DOHH2 (cell line): Measurements from ENCODE around the gene RGS8.

Experiments
- H3F3A ChIP-seq: fragments of 200-600 bp; sonication (generic), shearing (Covaris generic); 2 replicates; pipeline ENCODE4 v1.6.0; 2016; ENCODE audit warnings: antibody characterized with exemption, mild to moderate bottlenecking; ENCODE audit not compliant: control insufficient read depth, insufficient read depth
- H3K27ac ChIP-seq: fragments of 200-600 bp; sonication (generic); 2 replicates; pipeline ENCODE4 v1.5.1; 2014; ENCODE audit warnings: low read depth, mild to moderate bottlenecking, low read length, moderate library complexity
- H3K27me3 ChIP-seq: fragments of 200-600 bp; sonication (generic); 2 replicates; pipeline ENCODE4 v1.6.1; 2014; ENCODE audit warnings: mild to moderate bottlenecking, low read length, mixed read lengths; ENCODE audit not compliant: control insufficient read depth
- H3K36me3 ChIP-seq: fragments of 200-600 bp; sonication (generic); 2 replicates; pipeline ENCODE4 v1.6.1; 2014; ENCODE audit warnings: mild to moderate bottlenecking, low read length, moderate library complexity, mixed read lengths; ENCODE audit not compliant: control insufficient read depth
- H3K4me1 ChIP-seq: fragments of 200-600 bp; sonication (generic); 2 replicates; pipeline ENCODE4 v1.6.1; 2014; ENCODE audit warnings: mild to moderate bottlenecking, low read length, mixed read lengths; ENCODE audit not compliant: control insufficient read depth
- H3K4me2 ChIP-seq: fragments of 200-600 bp; sonication (generic); 2 replicates; pipeline ENCODE4 v1.6.0; 2014; ENCODE audit warnings: mild to moderate bottlenecking, low read length, moderate library complexity
- H3K4me3 ChIP-seq: fragments of 200-600 bp; sonication (generic); 2 replicates; pipeline ENCODE4 v1.5.1; 2014; ENCODE audit warnings: mild to moderate bottlenecking, low read length, mixed read lengths
- H3K79me2 ChIP-seq: fragments of 200-600 bp; sonication (generic); 2 replicates; pipeline ENCODE4 v1.6.1; 2014; ENCODE audit warnings: mild to moderate bottlenecking, low read length, mixed read lengths; ENCODE audit not compliant: control insufficient read depth
- H3K9me2 ChIP-seq: fragments of 200-600 bp; sonication (generic); replicated peaks from 2 replicates; pipeline ENCODE4 v1.6.1; 2014; ENCODE audit warnings: mild to moderate bottlenecking, low read length, mixed read lengths; ENCODE audit not compliant: control insufficient read depth
- H3K9me3 ChIP-seq: fragments of 200-600 bp; sonication (generic); 2 replicates; pipeline ENCODE4 v1.6.1; 2014; ENCODE audit warnings: antibody characterized with exemption, low read length, mixed read lengths; ENCODE audit not compliant: control insufficient read depth, insufficient read depth
- H4K20me1 ChIP-seq: fragments of 200-600 bp; sonication (generic); 2 replicates; pipeline ENCODE4 v1.6.0; 2014; ENCODE audit warnings: low read depth, mild to moderate bottlenecking, antibody characterized with exemption, low read length, moderate library complexity; ENCODE audit not compliant: control insufficient read depth, insufficient read depth
- CTCF ChIP-seq: fragments of 200-600 bp; sonication (generic); IDR thresholded peaks from one replicate; pipeline ENCODE4 v1.5.1; 2014; ENCODE audit warnings: antibody characterized with exemption, mild to moderate bottlenecking, low read depth, low read length; ENCODE audit not compliant: poor library complexity, severe bottlenecking
- EZH2phosphoT487 ChIP-seq: fragments of 200-600 bp; sonication (generic); IDR thresholded peaks from 2 replicates; pipeline ENCODE4 v1.6.1; 2017; ENCODE audit warnings: borderline replicate concordance, mild to moderate bottlenecking, antibody characterized with exemption, low read length, moderate library complexity, mixed read lengths

RGS8 gene

GRCh38 chr1:182682898-182683501 lies 1.4 kb downstream of the RGS8 start:
- Histone ChIP-seq H4K20me1 (no peaks in the 10 kb centered on the region), H3K9me2 (no peaks in the 10 kb centered on the region), H3K27ac (no peak overlapping the region), H3K4me3 (no peak overlapping the region), H3F3A (peaks cover 4% of the 10 kb centered on the region), H3K79me2 (no peaks in the 10 kb centered on the region), H3K4me2 (no peak overlapping the region), H3K4me1 (peaks cover 51% of the 10 kb centered on the region), H3K36me3 (no peaks in the 10 kb centered on the region), H3K27me3 (no peaks in the 10 kb centered on the region), H3K9me3 (no peaks in the 10 kb centered on the region)
- no peak for TF ChIP-seq CTCF

GRCh38 chr1:182682406-182682805 lies 2.0 kb downstream of the RGS8 start:
- Histone ChIP-seq H3K27ac (no peak overlapping the region), H3K27me3 (no peaks in the 10 kb centered on the region), H4K20me1 (no peaks in the 10 kb centered on the region), H3F3A (peaks cover 9% of the 10 kb centered on the region), H3K79me2 (no peaks in the 10 kb centered on the region), H3K4me2 (no peak overlapping the region), H3K36me3 (no peaks in the 10 kb centered on the region), H3K9me2 (no peaks in the 10 kb centered on the region), H3K9me3 (no peaks in the 10 kb centered on the region), H3K4me1 (peaks cover 57% of the 10 kb centered on the region), H3K4me3 (no peak overlapping the region)
- TF ChIP-seq EZH2phosphoT487 (no peak), CTCF (no peak)

GRCh38 chr1:182681568-182681912 lies 2.8 kb downstream of the RGS8 start:
- H3K4me1 ChIP-seq = peaks cover 64% of the 10 kb centered on the region
- H3F3A ChIP-seq = peaks cover 16% of the 10 kb centered on the region
- H3K9me2 ChIP-seq = no peaks in the 10 kb centered on the region
- H3K79me2 ChIP-seq = no peaks in the 10 kb centered on the region
- H3K27ac ChIP-seq = no peak overlapping the region
- H3K4me3 ChIP-seq = no peak overlapping the region
- H3K9me3 ChIP-seq = no peaks in the 10 kb centered on the region
- H3K27me3 ChIP-seq = no peaks in the 10 kb centered on the region
- H4K20me1 ChIP-seq = no peaks in the 10 kb centered on the region
- TF ChIP-seq EZH2phosphoT487 (no peak), CTCF (no peak)
- no peak overlapping the region for H3K4me2 ChIP-seq
- H3K36me3 ChIP-seq = no peaks in the 10 kb centered on the region
